KMS-11 (cell line): ENCODE data around the gene SLC25A11.
"Not testable (repeated sequence)": the region's sequence is repeated elsewhere in the genome, so short reads cannot be mapped to it uniquely, and the experiment has no call there.

ENCODE experiments used
- H2AFZ ChIP-seq: fragments of 200-600 bp; sonication (generic); 2 replicates; pipeline ENCODE4 v1.6.1; 2016; ENCODE audit warnings: antibody characterized with exemption, mixed run types, low read depth
- H3K27ac ChIP-seq: fragments of 200-600 bp; sonication (generic); 2 replicates; pipeline ENCODE4 v1.6.1; 2016; ENCODE audit warnings: mild to moderate bottlenecking, mixed run types
- H3K27me3 ChIP-seq: fragments of 200-600 bp; sonication (generic); 2 replicates; pipeline ENCODE4 v1.6.1; 2017; ENCODE audit warnings: mild to moderate bottlenecking, low read depth, mixed run types, moderate library complexity; ENCODE audit not compliant: insufficient read depth
- H3K36me3 ChIP-seq: fragments of 200-600 bp; sonication (generic); 2 replicates; pipeline ENCODE4 v1.6.1; 2017; ENCODE audit warnings: mild to moderate bottlenecking, mixed run types; ENCODE audit not compliant: insufficient read depth
- H3K4me1 ChIP-seq: fragments of 200-600 bp; sonication (generic); 2 replicates; pipeline ENCODE4 v1.6.1; 2016; ENCODE audit warnings: mild to moderate bottlenecking, low read depth, mixed run types; ENCODE audit not compliant: poor library complexity, severe bottlenecking
- H3K4me2 ChIP-seq: fragments of 200-600 bp; sonication (generic); 2 replicates; pipeline ENCODE4 v1.7.0; 2016; ENCODE audit warnings: mild to moderate bottlenecking, mixed run types
- H3K4me3 ChIP-seq: fragments of 200-600 bp; sonication (generic); IDR thresholded peaks from 2 replicates; pipeline ENCODE4 v1.6.1; 2017; ENCODE audit warnings: low read depth, low read length, mixed read lengths; ENCODE audit not compliant: insufficient read depth
- H3K79me2 ChIP-seq: fragments of 200-600 bp; sonication (generic); 2 replicates; pipeline ENCODE4 v1.6.1; 2016; ENCODE audit warnings: low read depth, mixed run types; ENCODE audit not compliant: insufficient read depth
- H3K9ac ChIP-seq: fragments of 200-600 bp; sonication (generic); 2 replicates; pipeline ENCODE4 v1.6.1; 2016; ENCODE audit warnings: mild to moderate bottlenecking, mixed run types
- H4K20me1 ChIP-seq: fragments of 200-600 bp; sonication (generic); 2 replicates; pipeline ENCODE4 v1.6.1; 2016; ENCODE audit warnings: mild to moderate bottlenecking, mixed run types; ENCODE audit not compliant: insufficient read depth
- CTCF ChIP-seq: fragments of 200-600 bp; sonication (generic); conservative IDR thresholded peaks from 2 replicates; pipeline ENCODE4 v1.6.1; 2017; ENCODE audit warnings: low read depth, mild to moderate bottlenecking, antibody characterized with exemption, low read length, moderate library complexity, mixed read lengths

The SLC25A11 gene

GRCh38 chr17:4908711-4909496, 30.9 kb downstream of the SLC25A11 start:
- Histone ChIP-seq H3K9ac (no peak overlapping the region), H3K4me3 (no peak overlapping the region), H3K27me3 (no peaks in the 10 kb centered on the region), H3K4me2 (no peak overlapping the region), H2AFZ (no peak overlapping the region), H3K36me3 (no peaks in the 10 kb centered on the region), H3K27ac (no peak overlapping the region), H4K20me1 (no peaks in the 10 kb centered on the region), H3K79me2 (no peaks in the 10 kb centered on the region), H3K4me1 (no peaks in the 10 kb centered on the region)
- no peak for TF ChIP-seq CTCF

GRCh38 chr17:4908301-4908700, 31.5 kb downstream of the SLC25A11 start:
- TF ChIP-seq CTCF = no peak
- Histone ChIP-seq H3K79me2 (no peaks in the 10 kb centered on the region), H3K36me3 (no peaks in the 10 kb centered on the region), H3K27ac (no peak overlapping the region), H3K4me2 (no peak overlapping the region), H3K4me3 (no peak overlapping the region), H3K4me1 (no peaks in the 10 kb centered on the region), H3K9ac (no peak overlapping the region), H2AFZ (no peak overlapping the region), H3K27me3 (no peaks in the 10 kb centered on the region), H4K20me1 (no peaks in the 10 kb centered on the region)

GRCh38 chr17:4906642-4907041, 33.2 kb downstream of the SLC25A11 start:
- H2AFZ ChIP-seq, H4K20me1 ChIP-seq, H3K4me3 ChIP-seq, H3K27ac ChIP-seq, H3K9ac ChIP-seq, H3K27me3 ChIP-seq, H3K4me1 ChIP-seq, H3K4me2 ChIP-seq, H3K79me2 ChIP-seq, H3K36me3 ChIP-seq: not testable (repeated sequence)

- H3K27me3 ChIP-seq = no peaks in the 10 kb centered on the region
- H3K9ac ChIP-seq = no peak within 1 kb of the TSS
- no peak within 1 kb of the TSS for H2AFZ ChIP-seq
- H3K4me2 ChIP-seq = peak within 1 kb of the TSS; percentile 30; the same call in 1 of the 2 replicates
- H4K20me1 ChIP-seq = no peaks in the 10 kb centered on the region
- H3K4me3 ChIP-seq = no peak within 1 kb of the TSS
- no peaks in the 10 kb centered on the region for H3K79me2 ChIP-seq
- peaks cover 4% of the 10 kb centered on the region for H3K4me1 ChIP-seq
- no peaks in the 10 kb centered on the region for H3K36me3 ChIP-seq
- no peak within 1 kb of the TSS for H3K27ac ChIP-seq
- peak; percentile 64 for TF ChIP-seq CTCF
Measured at GRCh38 chr17:4903051-4903818, 36.6 kb downstream of the SLC25A11 start, which contains the start of gene CHRNE. Gene CHRNE, minus strand, starts transcription at chr17:4903098. Its CDS starts 35 bp downstream, at chr17:4903063.
